HG02870 (cell line): ENCODE measurements around the gene LITAF.
"Not testable (repeated sequence)": the region's sequence is repeated elsewhere in the genome, so short reads cannot be mapped to it uniquely, and the experiment has no call there.

Experiments used
- ATAC-seq: cut with Tn5 transposase; IDR thresholded peaks from one replicate; pipeline ENCODE4 v1.9.1; 2021; ENCODE audit warnings: mild to moderate bottlenecking, moderate library complexity; ENCODE audit not compliant: unreplicated experiment

LITAF gene

GRCh38 chr16:11576427-11577289, 10.1 kb downstream of the LITAF start:
- peak; percentile 63 for ATAC-seq

GRCh38 chr16:11575223-11575589, 11.5 kb downstream of the LITAF start:
- no peak for ATAC-seq

- ATAC-seq = no peak
These were observed 14.3 kb downstream of the LITAF start for GRCh38 chr16:11572301-11572995.

GRCh38 chr16:11571549-11571948, 15.2 kb downstream of the LITAF start:
- no peak for ATAC-seq

GRCh38 chr16:11570806-11571205, 15.9 kb downstream of the LITAF start:
- ATAC-seq = no peak

- ATAC-seq = no peak
These were observed 16.5 kb downstream of the LITAF start for GRCh38 chr16:11570258-11570657.

- ATAC-seq = no peak
These were observed 20.3 kb downstream of the LITAF start for GRCh38 chr16:11566398-11566797.

- no peak for ATAC-seq
These were observed 21.1 kb downstream of the LITAF start for GRCh38 chr16:11565665-11566064.

GRCh38 chr16:11564046-11564926, 22.4 kb downstream of the LITAF start:
- no peak for ATAC-seq

GRCh38 chr16:11563493-11564040, 23.2 kb downstream of the LITAF start:
- no peak for ATAC-seq

- no peak for ATAC-seq
These were observed 23.8 kb downstream of the LITAF start for GRCh38 chr16:11562941-11563340.

- ATAC-seq = no peak
These were observed 24.3 kb downstream of the LITAF start for GRCh38 chr16:11562411-11562810.

- no peak for ATAC-seq
These were observed 24.9 kb downstream of the LITAF start for GRCh38 chr16:11561856-11562255.

GRCh38 chr16:11561454-11561805, 25.3 kb downstream of the LITAF start:
- ATAC-seq = no peak

- ATAC-seq = no peak
These were observed 25.8 kb downstream of the LITAF start for GRCh38 chr16:11560701-11561453.

GRCh38 chr16:11558308-11558823, 28.4 kb downstream of the LITAF start:
- ATAC-seq = not testable (repeated sequence)

GRCh38 chr16:11557801-11558200, 28.9 kb downstream of the LITAF start:
- no peak for ATAC-seq

GRCh38 chr16:11556945-11557720, 29.6 kb downstream of the LITAF start:
- ATAC-seq = no peak

GRCh38 chr16:11556214-11556819, 30.4 kb downstream of the LITAF start:
- no peak for ATAC-seq
